ENCODE results near the gene ZFAND3.

The ZFAND3 gene

GRCh38 chr6:37936150-37936549, 116.6 kb downstream of the ZFAND3 start:
- no peak for DNase-seq (ENCODE audit: extremely low read depth, low read depth)
- no peak overlapping the region for H3K4me3 ChIP-seq (replicated peaks; ENCODE audit: low read depth, low read length)
- no peak for TF ChIP-seq CTCF (IDR thresholded peaks at IDR 0.05; ENCODE audit: low read depth, low read length, missing control alignments)

- DNase-seq (ENCODE audit: extremely low read depth, low read depth): no peak
- H3K4me3 ChIP-seq (replicated peaks; ENCODE audit: low read depth, low read length): no peak overlapping the region
- TF ChIP-seq CTCF (IDR thresholded peaks at IDR 0.05; ENCODE audit: low read depth, low read length, missing control alignments): no peak
These were observed 117.4 kb downstream of the ZFAND3 start for GRCh38 chr6:37936906-37937305.

- DNase-seq (ENCODE audit: extremely low read depth, low read depth): no peak
- no peak overlapping the region for H3K4me3 ChIP-seq (replicated peaks; ENCODE audit: low read depth, low read length)
- no peak for TF ChIP-seq CTCF (IDR thresholded peaks at IDR 0.05; ENCODE audit: low read depth, low read length, missing control alignments)
These were observed 119.4 kb downstream of the ZFAND3 start for GRCh38 chr6:37938909-37939308.

GRCh38 chr6:37940074-37940847, 120.7 kb downstream of the ZFAND3 start:
- no peak overlapping the region for H3K4me3 ChIP-seq (replicated peaks; ENCODE audit: low read depth, low read length)
- TF ChIP-seq CTCF (IDR thresholded peaks at IDR 0.05; ENCODE audit: low read depth, low read length, missing control alignments): no peak
- peak; percentile 35 for DNase-seq (ENCODE audit: extremely low read depth, low read depth)

GRCh38 chr6:37941871-37942270, 122.3 kb downstream of the ZFAND3 start:
- no peak overlapping the region for H3K4me3 ChIP-seq (replicated peaks; ENCODE audit: low read depth, low read length)
- no peak for DNase-seq (ENCODE audit: extremely low read depth, low read depth)
- TF ChIP-seq CTCF (IDR thresholded peaks at IDR 0.05; ENCODE audit: low read depth, low read length, missing control alignments): no peak

GRCh38 chr6:37942606-37943376, 123.3 kb downstream of the ZFAND3 start:
- no peak for TF ChIP-seq CTCF (IDR thresholded peaks at IDR 0.05; ENCODE audit: low read depth, low read length, missing control alignments)
- DNase-seq (ENCODE audit: extremely low read depth, low read depth): no peak
- H3K4me3 ChIP-seq (replicated peaks; ENCODE audit: low read depth, low read length): no peak overlapping the region

Measured in HFF-Myc (cell line).